ENCODE results near the gene AGPAT3.

AGPAT3 gene

GRCh38 chr21:43981151-43981870, 116.3 kb downstream of the AGPAT3 start:
- peaks cover 10 to 36% of the 10 kb centered on the region in 2 experiments for H3K36me3 ChIP-seq (ENCODE audit: control insufficient read depth in 2 of 2, insufficient read depth in 1 of 2, low read length in 2 of 2)

DNA sequence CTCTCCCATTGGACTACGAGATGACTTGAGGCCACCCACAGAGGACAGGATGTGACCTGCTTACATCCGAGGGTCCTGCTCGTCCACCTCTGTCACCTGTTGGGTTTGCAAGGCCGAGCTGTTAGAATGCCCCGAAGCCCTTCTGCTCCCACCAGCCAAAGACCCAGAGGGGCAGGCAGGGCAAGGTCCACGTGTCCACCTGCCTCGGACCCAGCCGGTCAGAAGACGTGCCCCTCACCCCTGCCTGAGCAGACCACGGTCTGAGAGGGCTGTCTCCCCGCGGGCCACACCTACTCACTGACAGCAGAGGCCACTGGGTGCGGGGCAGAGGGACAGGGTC, 116.8 kb downstream of the AGPAT3 start:
- peaks cover 10 to 36% of the 10 kb centered on the region in 2 experiments for H3K36me3 ChIP-seq (ENCODE audit: control insufficient read depth in 2 of 2, insufficient read depth in 1 of 2, low read length in 2 of 2)
- ChIA-PET POLR2A (no interaction called here), CTCF (no interaction called here)
- no peaks in the 10 kb centered on the region for H3K9me3 ChIP-seq (ENCODE audit: control insufficient read depth, insufficient read depth, low read depth, low read length)
- H3K27ac ChIP-seq (ENCODE audit: extremely low read depth, low read depth, low read length), result no peak overlapping the region
- H3K4me3 ChIP-seq (ENCODE audit: low read depth, low read length), result no peak overlapping the region
- TF ChIP-seq SCRT2 (tag by site-specific recombination; IDR thresholded peaks at IDR 0.05) (peak; percentile 45), ZNF239 (tag by site-specific recombination; IDR thresholded peaks at IDR 0.05) (no peak), IKZF3 (tag by site-specific recombination; IDR thresholded peaks at IDR 0.05) (no peak)
- no peaks in the 10 kb centered on the region for H3K4me1 ChIP-seq (ENCODE audit: control insufficient read depth, insufficient read depth, low read length)

More at GRCh38 chr21:43981151-43981870, 116.3 kb downstream of the AGPAT3 start:
- POLR2A ChIA-PET, result no interaction called here
- Histone ChIP-seq H3K4me3 (ENCODE audit: low read depth, low read length) (no peak overlapping the region), H3K9me3 (ENCODE audit: control insufficient read depth, insufficient read depth, low read depth, low read length) (no peaks in the 10 kb centered on the region), H3K4me1 (ENCODE audit: control insufficient read depth, insufficient read depth, low read length) (no peaks in the 10 kb centered on the region), H3K27ac (ENCODE audit: extremely low read depth, low read depth, low read length) (no peak overlapping the region)
- CTCF ChIA-PET, result no interaction called here
- TF ChIP-seq ZNF138 (tag by site-specific recombination; IDR thresholded peaks at IDR 0.05; ENCODE audit: borderline replicate concordance) (no peak), PATZ1 (tag by site-specific recombination; IDR thresholded peaks at IDR 0.05) (0 out of 2 replicates have a peak, but pooled peaks have one; percentile 24)

- TF ChIP-seq ZNF175 (tag by site-specific recombination; IDR thresholded peaks at IDR 0.05), result no peak
- Histone ChIP-seq H3K9me3 (ENCODE audit: control insufficient read depth, insufficient read depth, low read depth, low read length) (no peaks in the 10 kb centered on the region), H3K36me3 (ENCODE audit: control insufficient read depth in 2 of 2, insufficient read depth in 1 of 2, low read length in 2 of 2) (peaks cover 7 to 36% of the 10 kb centered on the region in 2 experiments), H3K4me3 (ENCODE audit: low read depth, low read length) (no peak overlapping the region), H3K27ac (ENCODE audit: extremely low read depth, low read depth, low read length) (no peak overlapping the region), H3K4me1 (ENCODE audit: control insufficient read depth, insufficient read depth, low read length) (no peaks in the 10 kb centered on the region)
- CTCF ChIA-PET, result no interaction called here
- POLR2A ChIA-PET, result no interaction called here
These were observed 117.6 kb downstream of the AGPAT3 start for GRCh38 chr21:43982489-43983078.

- Histone ChIP-seq H3K36me3 (ENCODE audit: control insufficient read depth in 2 of 2, insufficient read depth in 1 of 2, low read length in 2 of 2) (peaks cover 2 to 30% of the 10 kb centered on the region in 2 experiments), H3K4me1 (ENCODE audit: control insufficient read depth, insufficient read depth, low read length) (no peaks in the 10 kb centered on the region), H3K27ac (ENCODE audit: extremely low read depth, low read depth, low read length) (no peak overlapping the region), H3K4me3 (ENCODE audit: low read depth, low read length) (no peak overlapping the region), H3K9me3 (ENCODE audit: control insufficient read depth, insufficient read depth, low read depth, low read length) (no peaks in the 10 kb centered on the region)
- ChIA-PET CTCF (interaction anchor here (0.7 kb wide), 1 partner anchor 40 kb away, joined by 3 read pairs; no protein-coding TSS in a partner anchor), POLR2A (no interaction called here)
- TF ChIP-seq ZNF677 (tag by site-specific recombination; IDR thresholded peaks at IDR 0.05) (no peak), MZF1 (tag by site-specific recombination; IDR thresholded peaks at IDR 0.05; ENCODE audit: borderline replicate concordance) (no peak), ZNF2 (tag by site-specific recombination; IDR thresholded peaks at IDR 0.05) (no peak), PRDM2 (tag by site-specific recombination; IDR thresholded peaks at IDR 0.05; ENCODE audit: borderline replicate concordance) (no peak), ZNF114 (tag by site-specific recombination; IDR thresholded peaks at IDR 0.05) (no peak)
- TF ChIP-seq, protein P1, sequence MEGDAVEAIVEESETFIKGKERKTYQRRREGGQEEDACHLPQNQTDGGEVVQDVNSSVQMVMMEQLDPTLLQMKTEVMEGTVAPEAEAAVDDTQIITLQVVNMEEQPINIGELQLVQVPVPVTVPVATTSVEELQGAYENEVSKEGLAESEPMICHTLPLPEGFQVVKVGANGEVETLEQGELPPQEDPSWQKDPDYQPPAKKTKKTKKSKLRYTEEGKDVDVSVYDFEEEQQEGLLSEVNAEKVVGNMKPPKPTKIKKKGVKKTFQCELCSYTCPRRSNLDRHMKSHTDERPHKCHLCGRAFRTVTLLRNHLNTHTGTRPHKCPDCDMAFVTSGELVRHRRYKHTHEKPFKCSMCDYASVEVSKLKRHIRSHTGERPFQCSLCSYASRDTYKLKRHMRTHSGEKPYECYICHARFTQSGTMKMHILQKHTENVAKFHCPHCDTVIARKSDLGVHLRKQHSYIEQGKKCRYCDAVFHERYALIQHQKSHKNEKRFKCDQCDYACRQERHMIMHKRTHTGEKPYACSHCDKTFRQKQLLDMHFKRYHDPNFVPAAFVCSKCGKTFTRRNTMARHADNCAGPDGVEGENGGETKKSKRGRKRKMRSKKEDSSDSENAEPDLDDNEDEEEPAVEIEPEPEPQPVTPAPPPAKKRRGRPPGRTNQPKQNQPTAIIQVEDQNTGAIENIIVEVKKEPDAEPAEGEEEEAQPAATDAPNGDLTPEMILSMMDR (tag by site-specific recombination; IDR thresholded peaks at IDR 0.05), result no peak
- TF ChIP-seq, protein P2, sequence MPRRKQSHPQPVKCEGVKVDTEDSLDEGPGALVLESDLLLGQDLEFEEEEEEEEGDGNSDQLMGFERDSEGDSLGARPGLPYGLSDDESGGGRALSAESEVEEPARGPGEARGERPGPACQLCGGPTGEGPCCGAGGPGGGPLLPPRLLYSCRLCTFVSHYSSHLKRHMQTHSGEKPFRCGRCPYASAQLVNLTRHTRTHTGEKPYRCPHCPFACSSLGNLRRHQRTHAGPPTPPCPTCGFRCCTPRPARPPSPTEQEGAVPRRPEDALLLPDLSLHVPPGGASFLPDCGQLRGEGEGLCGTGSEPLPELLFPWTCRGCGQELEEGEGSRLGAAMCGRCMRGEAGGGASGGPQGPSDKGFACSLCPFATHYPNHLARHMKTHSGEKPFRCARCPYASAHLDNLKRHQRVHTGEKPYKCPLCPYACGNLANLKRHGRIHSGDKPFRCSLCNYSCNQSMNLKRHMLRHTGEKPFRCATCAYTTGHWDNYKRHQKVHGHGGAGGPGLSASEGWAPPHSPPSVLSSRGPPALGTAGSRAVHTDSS (tag by site-specific recombination; IDR thresholded peaks at IDR 0.05), result no peak
These were observed 118.4 kb downstream of the AGPAT3 start for GRCh38 chr21:43983390-43983789.
